ENCODE data around the gene ALX4. TPM values are rescaled to one million over a fixed set of nuclear protein-coding genes. Genes with fewer than 3 reads are reported as not detected.

Gene ALX4
- polyA plus RNA-seq, 3 donors, result not detected

DNA sequence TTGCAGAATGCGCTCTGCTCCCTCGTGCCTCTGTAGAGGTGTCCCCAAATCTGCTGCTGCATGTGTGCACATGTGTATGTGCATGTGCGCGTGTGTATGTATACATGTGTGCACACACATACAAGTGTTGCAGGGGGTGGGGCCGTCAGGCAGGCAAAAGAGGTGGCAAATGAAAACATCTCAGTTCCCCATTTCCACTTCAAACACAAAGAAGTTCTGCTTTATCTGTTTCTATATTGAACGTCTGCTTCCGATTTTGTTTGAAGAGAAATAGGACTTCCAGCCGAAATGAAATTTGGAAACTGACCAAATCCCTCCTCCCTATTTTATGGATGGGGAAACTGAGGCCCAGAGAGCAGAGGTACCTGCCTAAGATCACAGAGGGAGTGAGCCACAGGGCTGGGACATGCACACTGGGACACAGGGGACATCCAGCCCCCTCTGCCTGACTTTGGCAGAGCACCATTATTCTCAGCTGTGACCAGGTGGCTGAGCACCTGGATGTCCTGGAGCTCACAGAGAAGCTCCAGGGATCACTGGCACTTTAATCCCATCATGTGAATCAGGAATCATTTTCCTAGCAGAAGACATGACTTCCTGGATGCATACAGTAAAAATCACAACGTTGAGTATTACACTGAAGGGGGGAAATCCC lies 41.2 kb upstream of the ALX4 start:
- WGBS (ENCODE audit: insufficient coverage), result 100% methylated on average over 2 of the region's 9 CpGs
- H3K27me3 ChIP-seq (ENCODE audit: control insufficient read depth in 2 of 2, insufficient read depth in 2 of 2, low read length in 2 of 2), result no peaks in the 10 kb centered on the region
- Mint-ChIP-seq H3K27ac (no peak overlapping the region), H3K4me3 (peak overlapping the region in 1 of 2 donors; percentile 77), H3K36me3 (no peaks in the 10 kb centered on the region), H3K27me3 (ENCODE audit: low read depth in 3 of 3) (peaks cover 7 to 16% (median 13%) of the 10 kb centered on the region in 3 donors), H3K9me3 (no peaks in the 10 kb centered on the region), H3K4me1 (peaks cover 15% of the 10 kb centered on the region)
- H4K20me1 ChIP-seq (ENCODE audit: insufficient read depth, low read length), result no peaks in the 10 kb centered on the region
- no peak overlapping the region for H3K27ac ChIP-seq (ENCODE audit: low read depth in 1 of 2, low read length in 2 of 2)
- H3K9ac ChIP-seq (ENCODE audit: insufficient read depth, low read length, poor library complexity, severe bottlenecking), result no peak overlapping the region
- TF ChIP-seq, protein P1, sequence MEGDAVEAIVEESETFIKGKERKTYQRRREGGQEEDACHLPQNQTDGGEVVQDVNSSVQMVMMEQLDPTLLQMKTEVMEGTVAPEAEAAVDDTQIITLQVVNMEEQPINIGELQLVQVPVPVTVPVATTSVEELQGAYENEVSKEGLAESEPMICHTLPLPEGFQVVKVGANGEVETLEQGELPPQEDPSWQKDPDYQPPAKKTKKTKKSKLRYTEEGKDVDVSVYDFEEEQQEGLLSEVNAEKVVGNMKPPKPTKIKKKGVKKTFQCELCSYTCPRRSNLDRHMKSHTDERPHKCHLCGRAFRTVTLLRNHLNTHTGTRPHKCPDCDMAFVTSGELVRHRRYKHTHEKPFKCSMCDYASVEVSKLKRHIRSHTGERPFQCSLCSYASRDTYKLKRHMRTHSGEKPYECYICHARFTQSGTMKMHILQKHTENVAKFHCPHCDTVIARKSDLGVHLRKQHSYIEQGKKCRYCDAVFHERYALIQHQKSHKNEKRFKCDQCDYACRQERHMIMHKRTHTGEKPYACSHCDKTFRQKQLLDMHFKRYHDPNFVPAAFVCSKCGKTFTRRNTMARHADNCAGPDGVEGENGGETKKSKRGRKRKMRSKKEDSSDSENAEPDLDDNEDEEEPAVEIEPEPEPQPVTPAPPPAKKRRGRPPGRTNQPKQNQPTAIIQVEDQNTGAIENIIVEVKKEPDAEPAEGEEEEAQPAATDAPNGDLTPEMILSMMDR (IDR thresholded peaks at IDR 0.05), result no peak
- no peak overlapping the region for H2AFZ ChIP-seq (ENCODE audit: insufficient read depth, low read depth, low read length, poor library complexity, severe bottlenecking)
- no peaks in the 10 kb centered on the region for H3K9me3 ChIP-seq (replicated peaks in 1 of 2; ENCODE audit: control insufficient read depth in 1 of 2, insufficient read depth in 1 of 2, low read length in 2 of 2)
- H3K4me1 ChIP-seq (ENCODE audit: control insufficient read depth in 1 of 2, insufficient read depth in 2 of 2, low read length in 2 of 2), result peaks cover 11 to 12% of the 10 kb centered on the region in 2 donors
- peak; percentile 1 to 14 (median 12) for DNase-seq
- no peaks in the 10 kb centered on the region for H3K36me3 ChIP-seq (replicated peaks in 1 of 2; ENCODE audit: control insufficient read depth in 1 of 2, insufficient read depth in 2 of 2, low read length in 2 of 2)
- H3K4me2 ChIP-seq (replicated peaks; ENCODE audit: extremely low read depth, low read length, poor library complexity, severe bottlenecking), result peak overlapping the region; percentile 41
- intact Hi-C loops (cut with micrococcal nuclease), result no loop called here
- peak overlapping the region in 1 of 3 experiments; percentile 21 for H3K4me3 ChIP-seq (replicated peaks in 1 of 3; ENCODE audit: low read depth in 2 of 3, low read length in 3 of 3)
- no peaks in the 10 kb centered on the region for H3K79me2 ChIP-seq (ENCODE audit: insufficient read depth, low read length)

GRCh38 chr11:44349328-44349727 lies 39.4 kb upstream of the ALX4 start:
- Histone ChIP-seq H3K27me3 (ENCODE audit: control insufficient read depth in 2 of 2, insufficient read depth in 2 of 2, low read length in 2 of 2) (no peaks in the 10 kb centered on the region), H4K20me1 (ENCODE audit: insufficient read depth, low read length) (no peaks in the 10 kb centered on the region), H3K9me3 (replicated peaks in 1 of 2; ENCODE audit: control insufficient read depth in 1 of 2, insufficient read depth in 1 of 2, low read length in 2 of 2) (no peaks in the 10 kb centered on the region), H3K4me1 (ENCODE audit: control insufficient read depth in 1 of 2, insufficient read depth in 2 of 2, low read length in 2 of 2) (peaks cover 11 to 12% of the 10 kb centered on the region in 2 donors), H3K36me3 (replicated peaks in 1 of 2; ENCODE audit: control insufficient read depth in 1 of 2, insufficient read depth in 2 of 2, low read length in 2 of 2) (no peaks in the 10 kb centered on the region), H3K4me3 (replicated peaks in 1 of 3; ENCODE audit: low read depth in 2 of 3, low read length in 3 of 3) (no peak overlapping the region), H2AFZ (ENCODE audit: insufficient read depth, low read depth, low read length, poor library complexity, severe bottlenecking) (no peak overlapping the region), H3K9ac (ENCODE audit: insufficient read depth, low read length, poor library complexity, severe bottlenecking) (no peak overlapping the region), H3K27ac (ENCODE audit: low read depth in 1 of 2, low read length in 2 of 2) (no peak overlapping the region), H3K79me2 (ENCODE audit: insufficient read depth, low read length) (no peaks in the 10 kb centered on the region), H3K4me2 (replicated peaks; ENCODE audit: extremely low read depth, low read length, poor library complexity, severe bottlenecking) (no peak overlapping the region)
- Mint-ChIP-seq H3K4me1 (peaks cover 15% of the 10 kb centered on the region), H3K9me3 (no peaks in the 10 kb centered on the region), H3K27ac (no peak overlapping the region), H3K4me3 (no peak overlapping the region), H3K27me3 (ENCODE audit: low read depth in 3 of 3) (peaks cover 10 to 19% (median 14%) of the 10 kb centered on the region in 3 donors), H3K36me3 (no peaks in the 10 kb centered on the region)
- 88% methylated on average over 3 of the region's 3 CpGs for WGBS (ENCODE audit: insufficient coverage)
- intact Hi-C loops (cut with micrococcal nuclease), result loop anchor here in 1 of 2 donors (10.0 kb wide), 1 partner anchor 1065 kb away; no protein-coding TSS in a partner anchor
- DNase-seq, result no peak
- TF ChIP-seq, protein P1 (IDR thresholded peaks at IDR 0.05), result no peak

Measured in CD14-positive monocyte (primary cell).